OCI-LY1 (cell line): Measurements from ENCODE around the gene ITIH1.
A peak's percentile ranks its signal among the peaks of the same experiment; 100 is the strongest.

Experiments
- H2AFZ ChIP-seq: fragments of 200-600 bp; sonication (generic), shearing (Covaris generic); 2 replicates; pipeline ENCODE4 v1.6.0; 2014; ENCODE audit warnings: antibody characterized with exemption, mild to moderate bottlenecking, low read length
- H3F3A ChIP-seq: fragments of 200-600 bp; sonication (generic), shearing (Covaris generic); 2 replicates; pipeline ENCODE4 v1.6.0; 2014; ENCODE audit warnings: mild to moderate bottlenecking, antibody characterized with exemption, low read length, moderate library complexity; ENCODE audit not compliant: insufficient read depth
- H3K27ac ChIP-seq: fragments of 200-600 bp; sonication (generic); 2 replicates; pipeline ENCODE4 v1.5.1; 2014; ENCODE audit warnings: low read length, mixed run types, mild to moderate bottlenecking, low read depth; ENCODE audit not compliant: poor library complexity, severe bottlenecking
- H3K27me3 ChIP-seq: fragments of 200-600 bp; sonication (generic); 2 replicates; pipeline ENCODE4 v1.6.0; 2014; ENCODE audit warnings: antibody characterized with exemption, mild to moderate bottlenecking, low read length, moderate library complexity; ENCODE audit not compliant: insufficient read depth
- H3K36me3 ChIP-seq: fragments of 200-600 bp; sonication (generic); 2 replicates; pipeline ENCODE4 v1.6.1; 2014; ENCODE audit warnings: mild to moderate bottlenecking, antibody characterized with exemption, low read length, moderate library complexity, mixed read lengths; ENCODE audit not compliant: insufficient read depth
- H3K4me1 ChIP-seq: fragments of 200-600 bp; sonication (generic); 2 replicates; pipeline ENCODE4 v1.5.1; 2014; ENCODE audit warnings: mild to moderate bottlenecking, low read length, moderate library complexity; ENCODE audit not compliant: insufficient read depth, severe bottlenecking
- H3K4me2 ChIP-seq: fragments of 200-600 bp; sonication (generic), shearing (Covaris generic); 2 replicates; pipeline ENCODE4 v1.6.1; 2014; ENCODE audit warnings: low read length
- H3K4me3 ChIP-seq: fragments of 200-600 bp; sonication (generic); 2 replicates; pipeline ENCODE4 v1.5.1; 2014; ENCODE audit warnings: low read length, low read depth, mild to moderate bottlenecking, mixed read lengths; ENCODE audit not compliant: poor library complexity, severe bottlenecking
- H3K79me2 ChIP-seq: fragments of 200-600 bp; shearing (Covaris generic); 2 replicates; pipeline ENCODE4 v1.6.1; 2016; ENCODE audit warnings: mixed run types, low read length, mixed read lengths; ENCODE audit not compliant: insufficient read depth
- H3K9ac ChIP-seq: fragments of 200-600 bp; sonication (generic), shearing (Covaris generic); 2 replicates; pipeline ENCODE4 v1.6.1; 2014; ENCODE audit warnings: mild to moderate bottlenecking, low read length, mixed read lengths
- H3K9me2 ChIP-seq: fragments of 200-600 bp; sonication (generic), shearing (Covaris generic); 2 replicates; pipeline ENCODE4 v1.6.1; 2014; ENCODE audit warnings: low read depth, mild to moderate bottlenecking, low read length, mixed read lengths
- H3K9me3 ChIP-seq: fragments of 200-600 bp; shearing (Covaris generic); 2 replicates; pipeline ENCODE4 v1.6.1; 2014; ENCODE audit warnings: low read length, mixed read lengths
- H4K20me1 ChIP-seq: fragments of 200-600 bp; sonication (generic), shearing (Covaris generic); 2 replicates; pipeline ENCODE4 v1.6.0; 2016; ENCODE audit warnings: mild to moderate bottlenecking, low read length; ENCODE audit not compliant: insufficient read depth
- CTCF ChIP-seq: fragments of 200-600 bp; sonication (generic), shearing (Covaris generic); IDR thresholded peaks from 2 replicates; pipeline ENCODE4 v1.5.1; 2017; ENCODE audit warnings: mild to moderate bottlenecking, antibody characterized with exemption, low read length, moderate library complexity, mixed read lengths
- EZH2 ChIP-seq: fragments of 200-600 bp; sonication (generic), shearing (Covaris generic); IDR thresholded peaks from 2 replicates; pipeline ENCODE4 v1.8.0; 2017; ENCODE audit warnings: borderline replicate concordance, mixed run types, mild to moderate bottlenecking, antibody characterized with exemption, low read length, moderate library complexity, mixed read lengths

The ITIH1 gene

GRCh38 chr3:52796411-52796810 is 19.0 kb downstream of the ITIH1 start:
- Histone ChIP-seq H4K20me1 (no peaks in the 10 kb centered on the region), H3K27ac (no peak overlapping the region), H3K4me1 (no peaks in the 10 kb centered on the region), H3K9me3 (no peaks in the 10 kb centered on the region), H3K4me3 (no peak overlapping the region), H3K36me3 (no peaks in the 10 kb centered on the region), H3K9ac (no peak overlapping the region), H3K79me2 (no peaks in the 10 kb centered on the region), H3K9me2 (no peaks in the 10 kb centered on the region), H3K27me3 (no peaks in the 10 kb centered on the region; the same call in 1 of the 2 replicates), H3F3A (no peaks in the 10 kb centered on the region), H3K4me2 (no peak overlapping the region), H2AFZ (no peak overlapping the region)
- TF ChIP-seq CTCF = no peak
- TF ChIP-seq EZH2 = no peak

GRCh38 chr3:52798376-52798977 is 21.1 kb downstream of the ITIH1 start:
- no peaks in the 10 kb centered on the region for H3K79me2 ChIP-seq
- H3K4me1 ChIP-seq = no peaks in the 10 kb centered on the region
- H3K27ac ChIP-seq = no peak overlapping the region
- H2AFZ ChIP-seq = no peak overlapping the region
- no peaks in the 10 kb centered on the region for H3K9me2 ChIP-seq
- H3K9me3 ChIP-seq = no peaks in the 10 kb centered on the region
- no peaks in the 10 kb centered on the region for H4K20me1 ChIP-seq
- no peak overlapping the region for H3K4me2 ChIP-seq
- no peaks in the 10 kb centered on the region for H3F3A ChIP-seq
- H3K9ac ChIP-seq = no peak overlapping the region
- H3K27me3 ChIP-seq = no peaks in the 10 kb centered on the region; the same call in 1 of the 2 replicates
- H3K36me3 ChIP-seq = no peaks in the 10 kb centered on the region
- H3K4me3 ChIP-seq = no peak overlapping the region
- TF ChIP-seq CTCF (no peak), EZH2 (no peak)

GRCh38 chr3:52798978-52799476 is 21.6 kb downstream of the ITIH1 start:
- Histone ChIP-seq H3K9ac (no peak overlapping the region), H3K9me3 (no peaks in the 10 kb centered on the region), H3K9me2 (no peaks in the 10 kb centered on the region), H3K27ac (no peak overlapping the region), H4K20me1 (no peaks in the 10 kb centered on the region), H3K4me2 (no peak overlapping the region), H3K79me2 (no peaks in the 10 kb centered on the region), H3K4me1 (no peaks in the 10 kb centered on the region), H3F3A (no peaks in the 10 kb centered on the region), H3K27me3 (no peaks in the 10 kb centered on the region; the same call in 1 of the 2 replicates), H2AFZ (no peak overlapping the region), H3K36me3 (no peaks in the 10 kb centered on the region), H3K4me3 (no peak overlapping the region)
- TF ChIP-seq CTCF (peak; percentile 82), EZH2 (no peak)
